H1 (cell line): ENCODE results near the gene SDR39U1.

Source experiments
- ATF2 ChIP-seq: IDR thresholded peaks from 2 replicates; pipeline ENCODE4 v1.6.1; 2012; ENCODE audit warnings: low read length, inconsistent platforms
- CTBP2 ChIP-seq: IDR thresholded peaks from 2 replicates; pipeline ENCODE4 v1.7.0; 2011; ENCODE audit warnings: borderline replicate concordance, mild to moderate bottlenecking, moderate library complexity, mixed read lengths, low read length; ENCODE audit not compliant: insufficient read depth, insufficient read length
- CTCF ChIP-seq, 3 experiments: IDR thresholded peaks; 1 replicate in 2 of 3; 2 replicates in 1 of 3; pipeline versions ENCODE4 v1.5.1 to v1.6.1; 2011; ENCODE audit warnings: low read length in 3 of 3, mild to moderate bottlenecking in 3 of 3, inconsistent platforms in 2 of 3, low read depth in 1 of 3, moderate library complexity in 1 of 3; ENCODE audit not compliant: insufficient read depth in 1 of 3; ENCODE audit errors: control extremely low read depth in 1 of 3
- KDM1A ChIP-seq: fragments of 200-600, 300-600 bp; sonication (generic); IDR thresholded peaks from 2 replicates; pipeline ENCODE4 v1.7.1; 2016; ENCODE audit warnings: mild to moderate bottlenecking, low read length, borderline replicate concordance
- POLR2AphosphoS5 ChIP-seq: IDR thresholded peaks from 2 replicates; pipeline ENCODE4 v1.6.1; 2011; ENCODE audit warnings: low read depth, low read length
- SP1 ChIP-seq: IDR thresholded peaks from 2 replicates; pipeline ENCODE4 v1.6.1; 2011; ENCODE audit warnings: low read depth, low read length
- TEAD4 ChIP-seq: IDR thresholded peaks from 2 replicates; pipeline ENCODE4 v1.6.1; 2012; ENCODE audit warnings: low read depth, low read length, inconsistent platforms, mixed read lengths
- USF2 ChIP-seq: IDR thresholded peaks from 2 replicates; pipeline ENCODE4 v1.6.1; 2011; ENCODE audit warnings: low read length, improper control_type of control experiment
- YY1 ChIP-seq: IDR thresholded peaks from 2 replicates; pipeline ENCODE4 v1.6.1; 2011; ENCODE audit warnings: low read depth, mild to moderate bottlenecking, low read length

- TF ChIP-seq CTCF (IDR thresholded peaks at IDR 0.05; ENCODE audit: control extremely low read depth in 1 of 3, insufficient read depth in 1 of 3, low read depth in 1 of 3, low read length in 3 of 3) (no peak), ATF2 (no peak), USF2 (no peak), CTBP2 (no peak), YY1 (no peak), SP1 (no peak), POLR2AphosphoS5 (no peak), TEAD4 (no peak), KDM1A (no peak)
Measured at GRCh38 chr14:24473211-24473610, 30.6 kb upstream of the SDR39U1 start.
